HG03460 (cell line): Measurements from ENCODE around the gene ZNF823.
A peak's percentile ranks its signal among the peaks of the same experiment; 100 is the strongest.

Source experiments
- ATAC-seq: cut with Tn5 transposase; IDR thresholded peaks from one replicate; pipeline ENCODE4 v1.9.1; 2021; ENCODE audit not compliant: unreplicated experiment

ZNF823 gene

GRCh38 chr19:11737964-11738745 lies 591 bp downstream of the ZNF823 start:
- ATAC-seq: peak; percentile 28

GRCh38 chr19:11736696-11737095 lies 2.0 kb downstream of the ZNF823 start:
- no peak for ATAC-seq

GRCh38 chr19:11735375-11735774 lies 3.4 kb downstream of the ZNF823 start:
- ATAC-seq: no peak

- ATAC-seq: no peak
Measured at GRCh38 chr19:11729586-11729985, 9.2 kb downstream of the ZNF823 start.

- no peak for ATAC-seq
Measured at GRCh38 chr19:11722414-11722813, 16.3 kb downstream of the ZNF823 start.

DNA sequence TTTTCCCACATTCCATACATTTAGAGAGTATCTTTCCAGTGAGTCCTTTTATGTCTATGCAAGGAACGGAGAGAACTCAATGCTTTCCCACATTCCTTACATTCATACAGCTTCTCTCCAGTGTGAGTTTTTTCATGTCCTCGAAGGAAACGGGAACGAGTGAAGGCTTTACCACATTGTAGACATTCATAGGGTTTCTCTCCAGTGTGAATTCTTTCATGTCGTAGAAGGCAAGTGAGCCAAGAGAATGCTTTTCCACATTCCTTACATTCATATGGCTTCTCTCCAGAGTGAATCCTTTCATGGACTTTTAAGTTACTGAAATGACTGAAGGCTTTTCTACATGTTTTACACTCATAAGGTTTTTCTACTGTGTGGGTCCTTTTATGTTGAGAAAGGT lies 17.1 kb downstream of the ZNF823 start:
- no peak for ATAC-seq

DNA sequence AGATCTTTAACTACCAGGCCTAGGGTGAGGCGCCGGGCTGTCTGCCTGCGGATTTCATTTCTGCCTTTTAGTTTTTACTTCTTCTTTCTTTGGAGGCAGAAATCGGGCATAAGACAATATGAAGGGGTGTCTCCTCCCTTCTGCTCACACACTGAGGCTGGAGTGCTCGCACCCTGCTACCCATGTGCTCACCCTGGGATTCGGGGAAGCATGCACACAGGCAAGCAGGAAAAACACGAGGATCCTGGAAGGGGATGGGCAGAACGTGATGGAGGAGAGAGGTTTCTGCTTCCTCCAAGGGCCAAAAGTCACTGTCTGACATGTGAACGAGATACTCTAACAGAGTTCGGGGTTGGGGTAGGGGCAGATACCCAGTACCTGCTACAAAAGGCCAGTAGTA lies 28.4 kb downstream of the ZNF823 start:
- no peak for ATAC-seq

DNA sequence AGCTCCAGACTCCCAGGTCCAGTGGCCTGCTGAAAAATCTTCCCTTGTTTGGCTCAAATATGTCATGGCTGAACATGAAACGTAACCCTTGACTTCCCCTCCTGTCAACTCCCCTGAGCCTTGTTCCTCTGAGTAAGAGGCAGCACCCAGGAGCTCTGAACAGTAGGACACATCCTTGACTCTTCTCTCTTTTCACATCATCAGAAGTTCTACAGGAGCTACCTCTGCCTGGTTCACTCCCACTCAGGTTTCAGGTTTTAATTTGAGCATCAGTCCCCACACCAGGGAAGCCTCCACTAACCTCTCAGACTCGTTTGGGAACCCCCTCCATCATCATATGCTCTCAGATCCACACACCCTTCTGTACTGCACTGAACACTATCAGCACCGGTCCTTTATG lies 30.3 kb downstream of the ZNF823 start:
- no peak for ATAC-seq

DNA sequence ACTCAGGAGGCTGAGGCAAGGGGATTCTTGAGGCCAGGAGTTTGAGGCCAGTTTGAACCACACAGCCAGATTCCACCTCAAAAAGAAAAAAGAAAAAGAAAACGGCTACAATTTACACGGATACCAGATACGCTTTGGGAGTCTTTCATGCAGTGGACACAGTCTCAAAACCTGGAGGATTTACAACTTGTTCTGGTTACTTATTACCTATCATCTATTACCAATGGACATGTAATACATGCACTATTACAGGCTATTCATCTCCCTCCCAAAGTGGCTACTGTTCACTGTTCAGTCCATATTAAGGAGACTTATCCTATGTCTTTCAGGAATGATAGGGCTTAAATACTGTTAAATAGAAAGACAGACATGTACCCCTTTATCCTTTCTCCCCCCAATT lies 33.3 kb downstream of the ZNF823 start:
- ATAC-seq: no peak

DNA sequence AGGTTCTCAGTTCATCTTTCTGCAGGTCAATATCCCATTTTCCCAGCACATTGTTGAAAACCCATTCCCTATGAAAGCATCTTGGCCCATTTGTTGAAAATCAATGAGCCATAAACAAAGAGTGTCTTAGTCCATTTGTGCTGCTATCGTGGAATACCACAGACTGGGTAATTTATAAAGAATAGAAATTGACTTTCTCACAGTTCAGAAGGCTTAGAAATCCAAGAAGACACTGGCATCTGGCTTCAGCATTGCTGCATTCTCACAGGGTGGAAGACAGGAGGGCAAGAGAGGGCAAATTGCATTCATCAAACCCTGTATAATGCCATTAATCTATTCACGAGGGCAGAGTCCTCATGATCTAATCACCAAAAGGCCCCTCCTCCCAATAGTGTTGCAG lies 34.1 kb downstream of the ZNF823 start:
- no peak for ATAC-seq

DNA sequence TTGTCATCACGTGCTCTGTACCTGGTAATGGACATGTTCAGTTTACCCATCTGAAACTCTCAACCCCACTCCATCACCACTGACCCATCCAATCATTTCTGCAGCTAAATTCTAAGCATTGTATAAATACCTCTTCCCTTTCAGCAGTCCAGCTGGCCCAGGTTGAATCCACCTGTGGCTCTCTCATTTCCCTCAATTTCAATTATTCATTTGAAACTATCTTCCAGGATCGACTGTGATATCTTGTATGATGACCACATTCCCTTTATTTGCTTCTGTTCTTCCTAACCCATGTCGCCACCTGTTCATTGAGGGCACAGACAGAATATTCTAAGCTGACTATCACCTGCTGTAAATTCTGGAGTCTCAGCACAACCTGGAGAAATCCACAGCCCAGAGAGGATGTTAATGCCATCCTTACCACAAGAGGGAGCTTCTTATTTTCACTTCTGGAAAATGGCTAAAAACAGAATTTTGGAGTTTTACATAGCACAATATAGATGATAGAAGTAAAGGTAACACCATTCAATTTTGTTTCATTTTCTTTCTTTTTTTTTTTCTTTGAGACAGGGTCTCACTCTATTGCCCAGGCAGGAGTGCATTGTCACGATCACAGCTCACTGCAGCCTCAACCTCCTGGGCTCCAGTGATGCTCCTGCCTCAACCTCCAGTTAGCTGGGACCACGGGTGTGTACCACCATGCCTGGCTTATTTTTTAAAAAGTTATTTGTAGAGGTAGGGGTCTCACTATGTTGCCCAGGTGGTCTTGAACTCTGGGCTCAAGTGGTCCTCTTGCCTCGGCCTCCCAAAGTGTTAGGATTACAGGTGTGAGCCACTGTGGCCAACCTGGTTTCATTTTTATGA lies 38.6 kb downstream of the ZNF823 start:
- no peak for ATAC-seq

- ATAC-seq: no peak
Measured at GRCh38 chr19:11698231-11698630, 40.5 kb downstream of the ZNF823 start.

DNA sequence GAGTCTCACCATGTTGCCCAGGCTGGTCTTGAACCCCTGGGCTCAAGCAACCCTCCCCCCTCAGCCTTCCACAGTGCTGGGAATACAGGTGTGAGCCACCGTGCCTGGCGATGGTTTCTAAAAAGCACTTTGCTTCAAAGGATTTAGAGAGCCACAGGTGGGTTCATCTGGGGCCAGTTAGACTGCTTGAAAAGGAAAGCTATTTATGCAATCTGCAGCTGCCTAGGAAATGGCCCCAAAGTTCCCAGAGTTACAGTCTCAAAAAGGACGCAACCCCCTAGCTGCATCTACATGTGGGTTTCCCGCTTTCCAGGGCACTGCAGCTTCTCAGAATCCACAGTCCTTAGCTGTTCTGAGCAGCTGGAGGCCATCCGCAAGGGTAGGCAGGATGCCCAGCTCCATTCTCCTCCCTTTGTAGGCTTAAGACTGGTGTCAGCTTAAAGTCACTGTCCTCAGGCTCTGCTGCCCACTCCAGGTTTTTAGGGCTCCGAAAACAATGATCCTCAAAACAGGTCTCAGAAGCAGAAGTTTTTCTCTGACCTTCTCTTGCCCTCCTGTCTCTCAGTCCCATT lies 41.4 kb downstream of the ZNF823 start:
- no peak for ATAC-seq

DNA sequence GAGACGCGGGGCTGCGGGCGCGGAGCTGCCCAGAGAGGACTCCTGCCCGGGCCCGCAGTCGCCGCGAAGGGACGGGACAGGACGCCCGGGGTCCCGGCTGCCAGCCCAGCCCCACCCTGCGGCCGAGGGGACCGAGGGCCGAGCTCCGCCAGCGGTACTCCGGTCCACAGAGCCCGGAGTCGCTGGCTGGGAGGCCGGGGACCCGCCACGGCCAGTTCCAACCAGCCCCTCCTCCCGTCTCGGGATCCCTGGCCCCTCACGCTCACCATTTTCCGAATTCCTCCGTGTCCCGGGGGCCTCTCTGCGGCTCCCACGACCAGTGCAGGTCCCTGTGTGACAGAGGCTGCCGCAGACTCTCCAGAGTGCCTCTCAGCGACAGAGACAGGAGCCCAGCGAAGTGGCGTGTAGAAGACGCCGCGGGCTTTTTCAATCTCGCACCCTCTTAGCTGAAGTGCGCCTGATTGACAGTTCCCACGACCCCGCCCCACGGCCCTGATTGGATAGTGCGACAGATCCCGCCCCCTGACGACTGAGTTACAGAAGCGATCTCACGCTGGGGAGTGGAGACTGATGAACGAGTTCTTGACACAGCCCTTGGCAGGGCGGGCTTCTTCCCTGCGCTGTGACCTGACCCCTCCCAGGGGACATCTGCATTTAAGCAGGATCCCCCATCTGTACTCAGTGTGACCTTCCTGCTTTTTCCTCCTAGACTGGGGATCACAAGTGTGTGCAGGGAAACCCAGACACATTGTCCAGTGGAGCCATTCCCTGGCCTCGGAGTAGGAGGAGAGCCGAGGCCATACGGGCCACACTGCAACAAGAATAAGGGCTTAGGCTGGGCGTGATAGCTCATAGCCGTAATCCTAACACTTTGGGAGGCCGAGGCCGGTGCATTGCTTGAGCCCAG lies 44.0 kb downstream of the ZNF823 start:
- peak; percentile 88 for ATAC-seq

GRCh38 chr19:11693505-11694499 lies 44.9 kb downstream of the ZNF823 start:
- ATAC-seq: no peak

DNA sequence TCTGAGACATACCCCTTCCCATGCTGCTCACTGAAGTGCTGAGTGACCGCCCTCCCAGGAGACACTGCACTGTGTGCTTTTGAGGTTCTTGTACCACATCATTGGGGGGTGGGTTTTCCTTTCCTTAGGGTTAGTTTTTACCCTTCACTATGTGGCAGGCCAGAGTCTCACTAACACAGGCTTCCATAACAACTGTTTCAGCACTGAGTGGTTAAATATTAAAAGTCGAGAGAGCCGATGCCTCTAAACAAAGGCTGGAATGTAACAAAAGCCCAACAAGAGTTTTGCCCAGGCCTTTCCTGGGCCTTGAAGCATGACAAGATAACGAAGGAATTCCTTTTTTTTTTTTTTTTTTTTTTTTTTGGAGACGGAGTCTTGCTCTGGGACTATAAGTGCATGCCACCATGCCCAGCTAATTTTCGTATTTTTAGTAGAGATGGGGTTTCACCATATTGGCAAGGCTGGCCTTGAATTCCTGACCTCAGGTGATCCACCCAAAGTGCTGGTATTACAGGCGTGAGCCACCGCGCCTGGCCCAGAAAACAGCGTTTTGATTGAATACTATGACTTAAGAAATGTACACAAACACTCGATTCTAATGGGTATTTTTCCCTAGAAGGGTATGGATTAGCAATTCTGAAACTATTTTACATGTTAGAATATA lies 46.5 kb downstream of the ZNF823 start:
- no peak for ATAC-seq

GRCh38 chr19:11685676-11686650 lies 52.8 kb downstream of the ZNF823 start:
- no peak for ATAC-seq
